T-helper 1 cell treated with Interleukin-12 subunit alpha and Interleukin-12 subunit beta and Interleukin-4 antibody, amounts not matched to agents 30 ng/mL and 1 ng/mL, for 36 hours (primary cell): ENCODE results near the gene TREML2. TPM values are rescaled to one million over a fixed set of nuclear protein-coding genes. Genes with fewer than 3 reads are reported as not detected.
"Not testable (repeated sequence)": the region's sequence is repeated elsewhere in the genome, so short reads cannot be mapped to it uniquely, and the experiment has no call there.

Source experiments
- intact Hi-C: fragments of 100-400 bp; cut with micrococcal nuclease; formaldehyde crosslinking; loops from one replicate; pipeline ENCODE4 v1.15.1; 2024
- total RNA-seq: library from RNA; stranded (reverse); gene quantifications from 2 replicates; pipeline ENCODE4 v1.2.3, GENCODE V29; 2022

Gene TREML2
- total RNA-seq, 1 donor from 2014 or later, result 21.5 TPM

DNA sequence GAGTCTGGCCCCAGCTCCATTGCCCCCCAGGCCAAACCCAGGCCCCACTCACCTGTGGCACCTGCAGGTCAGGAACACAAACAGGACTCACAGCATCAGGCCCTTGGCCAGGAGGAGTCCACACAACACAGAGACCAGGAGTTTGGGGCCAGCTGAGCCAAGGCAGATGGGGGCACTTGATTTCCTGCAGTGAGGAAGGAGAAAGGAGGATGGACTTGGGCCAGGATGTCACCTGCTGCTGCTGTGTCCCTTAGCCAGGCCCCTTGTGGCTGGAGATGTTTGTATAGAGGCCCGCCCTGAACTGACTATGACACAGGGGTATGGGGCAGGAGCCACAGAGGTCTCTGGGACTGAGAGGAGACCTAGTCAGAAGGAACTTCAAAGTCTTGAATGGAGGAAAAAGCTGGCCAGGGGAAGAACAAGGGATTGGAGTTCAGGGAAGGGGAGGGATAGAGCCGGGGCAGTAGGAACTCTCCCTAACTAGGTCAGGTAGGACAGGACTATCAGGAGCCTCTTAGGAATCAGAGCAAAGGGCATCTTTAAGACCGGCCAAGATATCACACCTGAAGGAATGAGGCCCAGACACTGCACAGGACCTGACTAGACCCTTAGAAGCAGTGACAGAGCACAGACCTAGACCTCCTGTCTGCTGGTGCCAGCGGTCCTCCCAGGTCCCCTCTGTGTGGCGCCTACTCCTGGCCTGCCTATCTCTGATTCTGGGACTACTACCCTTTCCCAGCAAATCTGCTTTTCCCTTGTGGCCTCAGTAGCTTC, 8.8 kb upstream of the TREML2 start:
- intact Hi-C loops, result no loop called here

DNA sequence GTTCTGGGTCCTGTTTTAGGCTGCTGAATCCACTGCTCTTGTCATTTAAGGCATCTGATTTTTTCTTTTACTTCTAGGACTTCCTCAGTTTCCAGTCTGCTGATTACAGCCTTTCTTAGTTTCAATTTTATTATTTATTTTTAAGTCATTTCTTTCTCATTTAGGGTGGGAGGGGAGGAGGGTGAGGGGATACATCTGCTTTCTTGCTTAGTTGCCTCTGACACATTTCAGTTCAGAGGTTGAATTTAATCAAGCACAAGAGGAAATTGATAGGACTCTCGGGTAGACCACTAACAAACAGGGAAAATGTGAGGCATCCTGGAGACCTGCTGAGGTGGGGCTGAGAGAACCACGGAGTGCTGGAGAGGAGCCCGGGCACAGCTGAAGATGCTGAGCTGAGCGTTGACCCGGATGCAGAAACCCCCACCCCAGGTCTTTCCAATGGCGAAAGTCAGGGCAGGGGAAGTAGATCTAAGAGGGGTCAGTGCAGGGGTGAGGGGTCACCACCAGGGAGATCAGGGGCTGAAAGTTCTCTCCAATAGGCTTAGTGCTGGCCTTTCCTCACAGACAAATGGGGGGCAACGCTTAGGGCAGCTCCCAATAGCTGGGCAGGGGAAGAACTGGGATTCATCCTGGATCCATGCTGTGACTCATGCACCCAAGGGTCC, 7.6 kb upstream of the TREML2 start:
- intact Hi-C loops, result no loop called here

DNA sequence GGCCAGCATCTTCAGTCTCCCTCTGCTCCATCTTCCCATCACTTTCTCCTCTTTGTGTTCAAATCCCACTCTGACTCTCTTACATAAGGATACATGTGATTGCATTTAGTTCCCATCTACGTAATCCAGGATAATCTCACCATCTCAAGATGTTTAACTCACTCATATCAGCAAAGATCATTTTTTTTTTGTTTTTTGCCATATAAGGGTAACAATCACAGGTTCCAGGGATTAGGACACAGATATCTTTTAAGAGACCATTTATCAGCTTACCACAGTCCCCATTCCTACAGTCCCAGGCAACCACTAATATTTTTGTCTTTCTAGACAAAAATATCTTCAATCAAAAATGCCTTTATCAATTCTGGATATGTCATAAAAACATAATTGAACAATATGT, 3.2 kb upstream of the TREML2 start:
- intact Hi-C loops, result loop anchor here (5.0 kb wide), 2 partner anchors 817 to 832 kb away; no protein-coding TSS in a partner anchor

DNA sequence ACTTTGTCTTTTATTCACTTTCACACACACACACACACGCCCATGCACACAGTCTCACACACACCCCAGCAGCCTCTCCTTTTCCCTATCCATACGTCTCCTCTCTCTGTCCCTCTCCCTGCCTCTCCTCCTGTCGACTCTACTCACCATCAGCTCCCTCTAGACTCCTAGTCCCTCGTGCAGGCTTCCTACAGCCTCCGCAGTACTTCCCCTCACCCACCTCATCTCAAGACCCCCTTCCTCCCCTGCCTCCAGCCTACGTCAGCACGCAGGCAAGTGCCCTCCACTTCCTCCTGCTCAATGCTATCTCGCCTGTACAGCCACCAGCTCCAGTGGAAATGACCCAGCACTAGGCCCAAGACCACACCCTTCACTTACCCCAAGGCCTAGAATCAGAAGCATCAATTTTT, 820 bp upstream of the TREML2 start:
- intact Hi-C loops, result loop anchor here (2.0 to 5.0 kb wide), 5 partner anchors 19 to 829 kb away; no protein-coding TSS in a partner anchor

DNA sequence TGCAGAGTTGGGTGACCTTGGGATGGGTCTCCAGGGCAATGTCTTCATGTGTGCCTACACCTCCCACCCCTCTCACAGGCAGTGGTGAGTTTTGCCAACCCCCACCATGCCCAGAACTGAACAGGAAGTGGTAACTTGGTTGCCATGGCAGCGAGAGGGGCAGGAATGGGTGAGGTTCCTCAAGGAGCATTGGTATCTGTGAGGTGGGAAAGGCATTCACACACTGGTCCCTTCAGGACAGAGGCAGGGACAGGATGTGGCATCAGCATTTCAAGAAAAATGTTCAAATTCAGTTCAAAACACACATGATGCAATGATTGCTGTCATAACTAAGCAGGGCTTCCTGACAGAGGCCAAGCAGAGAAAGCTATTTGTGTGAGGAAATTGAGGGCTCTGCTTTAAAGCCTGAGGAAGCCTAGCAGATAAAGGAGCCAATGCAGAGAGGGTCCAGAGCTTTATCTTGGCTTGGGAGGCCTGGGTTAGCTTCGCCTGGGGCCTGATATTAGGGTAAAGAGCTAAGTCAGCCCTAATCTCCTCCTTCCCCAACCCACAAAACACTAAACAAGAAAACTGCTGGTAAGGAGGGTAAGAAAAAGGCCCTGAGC, 551 bp downstream of the TREML2 start:
- intact Hi-C loops, result loop anchor here (1.0 to 5.0 kb wide), 7 partner anchors 18 to 828 kb away; partner anchors contain the start of genes NFYA and OARD1

DNA sequence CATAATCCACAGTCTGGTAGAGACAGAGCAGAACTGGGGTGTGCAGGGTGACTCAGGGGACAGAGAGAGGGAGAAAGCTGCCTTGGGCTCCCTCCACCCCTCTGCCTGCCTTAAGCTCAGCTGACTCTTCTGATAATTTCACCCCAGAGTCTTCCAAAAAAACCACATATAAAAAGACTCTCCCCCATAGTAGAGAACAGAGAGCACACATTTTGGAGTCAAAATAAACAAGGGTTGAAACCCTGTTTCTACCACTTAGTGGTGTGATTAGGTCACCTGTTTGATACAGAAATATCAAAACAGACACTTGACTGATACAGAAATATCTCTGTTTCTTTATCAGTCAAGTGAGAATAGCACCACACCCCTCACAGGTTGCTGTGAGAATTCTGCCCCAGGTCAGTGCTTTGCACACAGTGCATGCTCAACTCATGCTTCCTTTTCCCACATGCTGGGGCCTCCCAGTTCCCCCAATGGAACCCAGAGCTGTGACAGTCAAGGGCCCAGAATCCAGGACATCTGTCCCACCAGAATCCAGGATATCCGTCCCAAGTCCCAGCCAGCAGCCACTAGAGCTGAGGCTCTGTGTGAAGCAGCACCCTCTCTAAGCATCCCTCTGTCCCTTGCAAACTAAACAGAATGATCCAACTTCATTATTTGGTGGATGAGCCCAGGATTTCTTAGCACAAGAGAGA, 1.2 kb downstream of the TREML2 start:
- intact Hi-C loops, result loop anchor here (1.0 to 5.0 kb wide), 7 partner anchors 17 to 827 kb away; partner anchors contain the start of genes NFYA and OARD1

DNA sequence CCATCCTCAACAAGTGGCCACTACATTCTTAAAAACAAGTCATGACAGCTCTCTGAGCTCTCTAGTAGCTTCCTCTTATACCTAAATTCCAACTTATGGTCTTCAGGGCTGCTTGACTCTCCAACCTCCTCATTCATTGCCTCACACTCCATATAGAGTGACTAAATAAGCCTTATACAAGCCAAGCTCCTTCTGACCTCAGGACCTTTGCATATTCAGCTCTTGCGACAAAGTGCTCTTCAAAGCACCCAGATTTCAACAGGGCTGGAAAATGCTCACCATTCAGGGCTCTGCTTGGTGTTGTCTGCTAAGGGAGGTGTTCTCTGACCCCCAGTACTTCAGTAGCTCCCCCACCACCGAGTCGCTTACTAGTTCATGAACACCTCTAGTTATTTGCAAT, 3.7 kb downstream of the TREML2 start:
- intact Hi-C loops, result no loop called here

DNA sequence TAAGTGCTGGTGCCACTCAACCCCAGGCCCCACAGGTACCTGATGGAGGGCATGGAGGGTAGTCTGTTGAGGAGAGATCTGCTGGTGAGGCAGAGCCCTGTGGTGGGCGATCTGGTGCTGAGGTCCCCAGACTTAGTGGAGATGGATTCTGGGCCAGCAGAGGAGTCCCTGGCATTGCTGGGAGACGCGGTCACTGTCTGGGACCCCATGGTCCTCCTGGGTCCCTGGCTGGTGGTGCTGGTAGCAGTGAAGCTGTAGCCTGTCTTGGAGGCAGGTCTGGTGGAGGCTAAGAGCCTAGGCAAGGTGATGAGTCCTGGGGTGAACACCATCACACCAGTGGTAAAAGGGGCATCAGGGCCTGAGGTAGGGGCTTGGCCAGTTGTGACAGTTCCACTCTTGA, 6.6 kb downstream of the TREML2 start:
- intact Hi-C loops, result no loop called here

DNA sequence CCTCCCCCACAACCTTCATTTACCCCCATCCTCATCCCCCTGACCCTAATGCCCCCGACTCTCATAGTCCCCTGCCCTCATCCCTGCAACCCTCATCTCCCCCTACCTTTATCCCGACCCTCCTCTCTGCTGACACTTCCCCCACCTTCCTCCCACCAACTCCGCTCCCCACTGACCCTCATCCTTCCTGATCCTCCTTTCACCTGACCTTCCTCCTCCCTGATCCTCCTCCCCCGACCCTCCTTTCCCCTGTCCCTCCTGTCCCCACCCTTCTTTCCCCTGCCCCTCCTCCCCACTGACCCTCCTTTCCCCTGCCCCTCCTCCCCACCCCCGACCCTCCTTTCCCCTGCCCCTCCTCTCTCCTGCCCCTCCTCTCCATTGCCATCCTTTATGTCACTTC, 7.1 kb downstream of the TREML2 start:
- intact Hi-C loops, result no loop called here

DNA sequence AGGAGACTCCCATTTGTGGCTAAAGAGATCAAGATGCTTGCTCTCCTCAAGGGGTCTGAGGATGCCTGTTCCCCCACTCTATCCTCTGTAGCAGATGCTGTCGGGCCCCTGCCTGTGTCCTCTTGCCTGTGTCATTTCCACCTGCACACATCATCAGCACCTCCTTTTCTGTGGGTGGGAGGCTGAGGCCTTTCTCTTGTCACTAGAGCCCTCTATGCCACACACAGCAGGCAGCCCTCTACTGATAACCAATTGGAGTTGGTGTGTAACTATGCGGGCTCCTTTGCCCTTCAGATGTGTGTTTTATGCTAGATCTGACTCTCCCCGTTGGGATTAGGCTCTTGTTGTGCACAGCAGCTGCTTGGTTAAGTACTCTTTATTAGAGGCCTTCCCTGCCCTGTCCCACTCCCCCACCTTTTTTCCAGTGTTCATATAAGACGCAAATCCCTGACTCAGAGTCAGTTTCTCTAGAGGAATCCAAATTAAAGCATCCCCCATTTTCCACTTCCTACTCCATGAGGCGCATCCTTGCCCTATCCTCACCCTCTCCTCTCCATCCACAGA, 7.7 kb downstream of the TREML2 start:
- intact Hi-C loops, result no loop called here

DNA sequence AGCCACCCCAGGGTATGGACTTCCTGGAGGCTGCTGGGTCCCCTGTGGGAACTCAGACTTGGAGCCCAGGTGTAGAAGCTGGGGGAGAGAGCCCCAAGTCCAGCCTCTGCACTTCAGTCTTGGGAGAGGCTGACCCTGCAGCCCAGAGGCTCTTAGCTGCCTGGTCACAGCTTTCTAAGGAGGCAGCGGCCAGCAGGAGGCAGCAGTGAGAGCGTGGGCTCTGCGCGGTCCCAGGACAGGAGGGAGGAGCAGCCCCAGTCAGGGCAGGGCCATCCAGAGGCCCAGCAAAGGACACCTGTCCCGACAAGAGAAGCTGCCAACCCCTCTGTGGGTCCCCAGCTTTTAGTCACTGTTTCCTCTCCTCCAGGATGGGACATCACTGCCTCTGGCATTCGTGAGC, 9.4 kb downstream of the TREML2 start:
- intact Hi-C loops, result loop anchor here (1.0 kb wide), 1 partner anchor 127 kb away; no protein-coding TSS in a partner anchor

DNA sequence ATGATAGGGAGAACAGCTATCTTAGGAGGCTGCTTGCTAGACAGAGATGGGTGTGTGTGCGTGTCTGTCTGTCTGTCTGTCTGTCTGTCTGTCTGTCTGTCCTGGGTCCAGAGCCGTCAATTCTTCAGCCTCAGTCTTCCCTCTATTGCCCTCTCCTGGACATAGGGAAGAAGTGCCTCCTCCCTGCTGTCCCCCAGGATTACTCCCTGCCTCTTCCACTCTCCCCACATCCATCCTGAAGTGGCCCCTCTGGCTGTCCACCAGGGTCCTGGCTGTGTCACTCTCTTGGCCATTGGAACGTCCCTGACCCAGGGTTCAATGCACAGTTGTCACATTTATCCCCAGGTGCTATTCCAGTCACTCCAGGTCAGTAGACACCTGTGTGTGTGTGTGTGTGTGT, 10.2 kb downstream of the TREML2 start:
- intact Hi-C loops, result loop anchor here (1.0 kb wide), 1 partner anchor 128 kb away; no protein-coding TSS in a partner anchor

DNA sequence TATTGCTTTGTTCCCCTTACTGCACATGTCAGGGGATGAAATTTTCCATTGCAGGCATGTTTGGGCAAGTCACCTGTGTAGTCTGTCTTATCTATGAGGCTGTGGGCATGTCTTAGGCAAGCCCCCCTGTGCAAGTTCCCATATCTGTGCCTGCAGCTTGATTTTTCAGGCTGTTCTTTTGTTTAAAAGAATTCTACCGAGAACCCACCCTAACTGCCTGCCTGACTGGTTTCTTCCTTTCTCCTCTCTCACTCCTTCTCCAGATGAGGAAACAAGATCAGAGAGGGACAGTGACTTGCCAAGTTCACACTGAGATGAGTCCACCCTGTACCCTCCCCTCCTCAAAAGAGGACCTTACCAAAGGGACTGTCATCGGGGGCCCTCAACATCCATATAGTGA, 11.0 kb downstream of the TREML2 start:
- intact Hi-C loops, result no loop called here

DNA sequence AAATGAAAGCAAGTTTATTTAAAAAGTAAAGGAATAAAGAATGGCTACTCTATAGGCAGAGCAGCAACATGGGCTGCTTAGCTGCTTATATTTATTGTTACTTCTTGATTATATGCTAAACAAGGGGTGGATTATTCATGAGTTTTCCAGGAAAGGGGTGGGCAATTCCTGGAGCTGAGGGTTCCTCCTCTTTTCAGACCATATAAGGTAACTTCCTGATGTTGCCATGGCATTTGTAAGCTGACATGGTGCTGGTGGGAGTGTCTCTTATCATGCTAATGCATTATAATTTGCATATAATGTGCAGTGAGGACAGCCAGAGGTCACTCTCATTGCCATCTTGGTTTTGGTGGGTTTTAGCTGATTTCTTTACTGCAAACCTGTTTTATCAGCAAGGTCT, 11.9 kb downstream of the TREML2 start:
- intact Hi-C loops, result not testable (repeated sequence)

DNA sequence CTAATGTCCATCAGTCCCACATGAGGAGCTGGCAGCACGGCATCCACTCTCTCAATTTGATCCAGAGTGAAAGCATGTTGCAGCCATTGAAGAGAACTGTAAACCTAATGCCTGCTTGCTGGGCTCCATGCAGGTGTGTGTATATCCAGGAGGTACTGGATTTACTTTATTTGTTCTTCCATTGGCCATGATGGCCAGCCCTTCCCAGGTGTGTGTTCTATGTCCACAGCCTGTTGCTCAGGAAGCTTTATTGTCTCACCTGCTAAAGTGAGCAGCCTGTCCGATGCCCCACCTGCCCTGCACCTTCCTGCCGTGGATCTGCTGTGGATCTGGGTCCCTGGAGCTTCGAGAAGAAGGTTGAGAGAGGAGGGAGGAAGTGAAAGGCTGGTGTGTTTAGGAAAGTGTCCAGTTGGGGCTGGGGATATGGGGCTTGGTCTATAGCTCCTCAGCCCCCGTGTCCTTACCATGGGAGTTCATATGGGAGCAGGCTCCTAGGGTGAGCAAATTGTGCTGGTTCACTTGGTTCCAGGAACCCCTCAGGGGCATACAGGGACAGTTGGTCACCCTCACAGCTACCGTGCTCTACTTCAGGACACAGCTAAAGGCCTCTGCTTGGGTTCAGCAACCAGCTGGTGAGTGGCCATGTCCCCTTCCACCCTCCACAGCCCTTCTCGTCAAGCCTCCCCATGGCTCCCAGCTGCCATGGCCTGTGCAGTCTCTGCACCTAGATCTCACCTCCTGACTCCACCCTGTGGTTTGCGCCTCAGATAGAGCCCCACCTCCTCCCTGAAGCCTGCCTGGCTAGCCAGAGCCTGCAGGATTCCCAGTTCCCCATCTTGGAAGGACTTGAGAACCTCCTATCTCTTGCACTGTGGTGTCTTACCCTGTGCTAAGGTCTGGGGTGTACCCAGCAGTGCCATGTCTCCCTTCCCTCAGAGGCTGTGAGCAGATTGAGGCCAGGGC, 12.7 kb downstream of the TREML2 start:
- intact Hi-C loops, result no loop called here

DNA sequence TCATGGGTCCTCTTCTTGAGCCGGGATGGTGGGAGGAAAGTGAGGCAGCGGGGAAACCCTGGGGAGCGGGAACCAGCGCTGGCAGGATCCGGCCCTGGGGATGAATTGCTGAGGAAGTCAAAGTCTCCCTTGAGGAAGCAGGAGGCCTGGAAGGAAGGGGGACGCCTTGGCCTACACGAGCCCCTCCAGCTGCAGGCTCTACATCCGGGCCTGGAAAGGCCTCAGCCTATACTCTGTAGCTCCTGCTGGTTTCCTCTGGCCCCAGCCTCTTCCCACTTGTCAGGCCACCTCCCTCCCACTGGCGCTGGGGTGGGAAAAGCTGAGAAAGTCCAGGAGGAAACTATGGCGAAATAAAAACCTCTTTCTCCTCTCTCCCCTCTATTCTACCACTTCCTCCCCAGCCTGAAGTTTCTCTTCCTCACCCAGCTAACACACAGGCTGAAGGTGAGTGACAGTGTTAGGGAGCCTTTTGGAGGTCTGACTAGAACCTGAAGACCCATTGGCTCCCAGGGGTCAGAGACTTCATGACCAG, 14.9 kb downstream of the TREML2 start:
- intact Hi-C loops, result no loop called here

DNA sequence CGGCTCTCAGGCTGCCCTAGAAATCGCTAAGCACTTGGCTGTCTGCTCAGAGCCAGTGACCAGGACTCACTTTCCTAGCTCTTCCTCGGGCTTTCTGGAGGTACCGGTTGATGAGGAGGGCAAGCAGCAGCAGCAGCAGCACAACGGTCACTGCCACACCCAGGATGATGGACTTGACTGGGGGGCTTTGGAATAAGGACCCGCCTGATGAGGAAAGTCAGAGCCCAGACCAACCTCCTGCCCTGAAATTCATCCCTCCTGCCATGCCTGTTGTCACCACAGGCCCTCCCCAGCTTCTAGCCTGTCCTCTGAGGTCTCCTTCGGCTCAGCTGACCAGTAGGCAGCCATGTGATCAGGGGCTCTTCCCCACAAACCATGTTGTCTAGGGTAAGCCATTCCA, 16.2 kb downstream of the TREML2 start:
- intact Hi-C loops, result no loop called here

DNA sequence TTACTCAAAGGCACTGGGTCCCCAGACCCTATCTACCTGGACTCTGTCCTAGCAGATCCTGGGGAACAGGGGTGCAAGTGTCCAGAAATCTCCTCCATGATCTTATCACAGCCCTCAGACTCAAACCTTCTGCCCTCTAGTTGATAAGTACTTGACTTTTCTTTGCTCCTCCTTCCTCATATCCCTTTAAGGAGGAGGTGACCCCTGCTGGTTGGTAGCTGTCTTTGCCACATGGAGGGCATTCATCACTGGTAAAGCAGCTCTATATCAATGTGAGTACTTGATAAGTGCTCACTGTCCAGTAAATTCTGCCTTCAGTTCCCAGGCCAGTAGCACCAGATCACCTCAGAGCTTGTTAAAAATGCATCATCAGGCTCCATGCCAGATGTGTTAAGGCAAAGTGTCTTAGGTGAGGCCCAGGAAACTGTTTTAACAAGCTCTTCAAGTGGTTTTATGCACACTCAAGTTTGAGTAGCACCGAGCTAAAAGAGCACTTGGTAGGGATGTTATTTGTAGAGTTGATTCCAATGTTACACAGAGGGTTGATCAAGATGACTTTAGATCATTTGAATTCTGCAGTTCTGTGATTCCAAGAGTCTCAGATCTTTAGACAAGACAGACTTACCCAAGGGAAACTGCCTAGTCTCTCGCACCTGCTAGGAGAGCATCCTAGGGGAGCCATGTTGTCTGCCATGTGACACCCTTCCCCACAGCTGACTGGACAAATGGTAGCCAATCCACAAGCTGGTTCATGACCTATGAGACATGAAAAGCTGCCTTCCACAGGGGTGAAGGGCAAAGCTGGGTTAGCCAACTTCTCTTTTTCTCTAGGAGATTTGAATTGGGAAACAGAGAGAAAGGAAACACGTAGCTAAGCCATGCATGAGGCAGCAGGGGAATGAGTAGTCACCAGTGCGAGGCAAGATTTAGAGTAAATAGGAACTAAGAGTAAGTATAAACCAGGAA, 18.6 kb downstream of the TREML2 start:
- intact Hi-C loops, result loop anchor here (1.0 to 2.0 kb wide), 6 partner anchors 18 to 176 kb away; partner anchors contain the start of gene TREML2
